SK-N-SH (cell line): Measurements from ENCODE around the gene FAT2. TPM values are rescaled to one million over a fixed set of nuclear protein-coding genes. Genes with fewer than 3 reads are reported as not detected.

Source experiments
- CTCF ChIA-PET: fragments of 300-600, 350-600 bp; formaldehyde crosslinking; extraction: SDS; loops from one replicate; lab custom pipeline; 2021; lab: Yijun Ruan, JAX
- POLR2A ChIA-PET: fragments of 350-600 bp; sonication (Branson Sonifier 250); formaldehyde crosslinking; extraction: SDS; loops from one replicate; lab custom pipeline; 2020; ENCODE audit warnings: antibody characterized with exemption, inconsistent platforms; lab: Yijun Ruan, JAX
- DNase-seq: peaks from one replicate; pipeline ENCODE4 v3.0.0; 2012
- H2AFZ ChIP-seq: fragments of 200-600 bp; sonication (generic); 2 replicates; pipeline ENCODE4 v1.8.1; 2016; ENCODE audit warnings: antibody characterized with exemption, mild to moderate bottlenecking, low read depth
- H3F3A ChIP-seq: fragments of 200-600 bp; sonication (generic); replicated peaks from 2 replicates; pipeline ENCODE3; 2016; ENCODE audit warnings: antibody characterized with exemption, mild to moderate bottlenecking; ENCODE audit not compliant: insufficient read depth
- H3K27ac ChIP-seq, 2 experiments: fragments of 200-500 bp in 1 of 2; fragments of 200-600 bp in 1 of 2; sonication (Bioruptor generic) in 1 of 2; sonication (generic), shearing (Covaris generic) in 1 of 2; 2 replicates each; pipeline versions ENCODE4 v1.5.1 to v1.6.1; 2014 to 2016; ENCODE audit warnings: low read depth in 2 of 2, inconsistent platforms in 1 of 2, low read length in 1 of 2, mild to moderate bottlenecking in 1 of 2, mixed read lengths in 1 of 2
- H3K27me3 ChIP-seq: fragments of 200-600 bp; sonication (generic), shearing (Covaris generic); 2 replicates; pipeline ENCODE4 v1.6.1; 2016; ENCODE audit warnings: mixed run types; ENCODE audit not compliant: insufficient read depth
- H3K36me3 ChIP-seq, 2 experiments: fragments of 200-500 bp in 1 of 2; fragments of 200-600 bp in 1 of 2; sonication (Bioruptor generic) in 1 of 2; sonication (generic) in 1 of 2; replicated peaks in 1 of 2; 2 replicates each; pipeline versions ENCODE3 to v1.5.1; 2014 to 2016; ENCODE audit warnings: low read length in 1 of 2, mild to moderate bottlenecking in 1 of 2; ENCODE audit not compliant: insufficient read depth in 2 of 2, control insufficient read depth in 1 of 2
- H3K4me1 ChIP-seq, 2 experiments: fragments of 200-500 bp in 1 of 2; fragments of 200-600 bp in 1 of 2; sonication (Bioruptor generic) in 1 of 2; sonication (generic), shearing (Covaris generic) in 1 of 2; 2 replicates each; pipeline versions ENCODE4 v1.5.1 to v1.6.1; 2014 to 2016; ENCODE audit warnings: low read depth in 1 of 2, low read length in 1 of 2, mixed run types in 1 of 2; ENCODE audit not compliant: insufficient read depth in 2 of 2, control insufficient read depth in 1 of 2
- H3K4me2 ChIP-seq: fragments of 200-600 bp; sonication (generic), shearing (Covaris generic); 2 replicates; pipeline ENCODE4 v1.6.1; 2017; ENCODE audit warnings: mixed run types
- H3K4me3 ChIP-seq, 2 experiments: fragments of 200-500 bp in 1 of 2; fragments of 200-600 bp in 1 of 2; sonication (Bioruptor generic) in 1 of 2; sonication (generic), shearing (Covaris generic) in 1 of 2; 2 replicates each; pipeline versions ENCODE4 v1.5.1 to v1.8.1; 2014 to 2016; ENCODE audit warnings: low read depth in 2 of 2, inconsistent platforms in 1 of 2, low read length in 1 of 2, mild to moderate bottlenecking in 1 of 2, mixed read lengths in 1 of 2, moderate library complexity in 1 of 2
- H3K79me2 ChIP-seq: fragments of 200-600 bp; sonication (generic); 2 replicates; pipeline ENCODE4 v1.8.1; 2017; ENCODE audit warnings: mild to moderate bottlenecking; ENCODE audit not compliant: insufficient read depth
- H3K9ac ChIP-seq: fragments of 200-600 bp; sonication (generic); 2 replicates; pipeline ENCODE4 v1.6.1; 2017; ENCODE audit warnings: mixed run types
- H3K9me2 ChIP-seq: fragments of 200-600 bp; sonication (generic); 2 replicates; pipeline ENCODE4 v1.6.1; 2017; ENCODE audit warnings: mixed run types
- H3K9me3 ChIP-seq: fragments of 200-600 bp; sonication (generic); 2 replicates; pipeline ENCODE4 v1.6.1; 2017; ENCODE audit warnings: mixed run types, mild to moderate bottlenecking, moderate library complexity
- H4K20me1 ChIP-seq: fragments of 200-600 bp; sonication (generic); 2 replicates; pipeline ENCODE4 v1.6.1; 2017; ENCODE audit warnings: mild to moderate bottlenecking, mixed run types; ENCODE audit not compliant: insufficient read depth
- ELF1 ChIP-seq: IDR thresholded peaks from 2 replicates; pipeline ENCODE4 v1.4.0; 2012
- EZH2phosphoT487 ChIP-seq: fragments of 200-600 bp; sonication (generic); IDR thresholded peaks from 2 replicates; pipeline ENCODE4 v1.6.1; 2017; ENCODE audit warnings: low read depth, mixed run types, mild to moderate bottlenecking, antibody characterized with exemption, moderate library complexity, borderline replicate concordance
- FOSL2 ChIP-seq: IDR thresholded peaks from 2 replicates; pipeline ENCODE4 v1.4.0; 2012; ENCODE audit warnings: low read depth, mild to moderate bottlenecking, moderate library complexity, borderline replicate concordance
- FOXJ3 ChIP-seq: sonication (generic); formaldehyde crosslinking; IDR thresholded peaks from 2 replicates; pipeline ENCODE4 v1.5.1; 2020; ENCODE audit warnings: mild to moderate bottlenecking, missing genetic modification reagents
- FOXM1 ChIP-seq: IDR thresholded peaks from 2 replicates; pipeline ENCODE4 v1.4.0; 2012; ENCODE audit warnings: low read depth, mild to moderate bottlenecking
- GABPA ChIP-seq: IDR thresholded peaks from 2 replicates; pipeline ENCODE4 v1.4.0; 2012; ENCODE audit warnings: low read depth, mild to moderate bottlenecking
- MXI1 ChIP-seq: IDR thresholded peaks from 2 replicates; pipeline ENCODE4 v1.6.1; 2012; ENCODE audit warnings: mild to moderate bottlenecking, low read depth, low read length, improper control_type of control experiment
- NFIC ChIP-seq: IDR thresholded peaks from 2 replicates; pipeline ENCODE4 v1.4.0; 2012; ENCODE audit warnings: borderline replicate concordance
- NRF1 ChIP-seq: IDR thresholded peaks from 2 replicates; pipeline ENCODE4 v1.6.1; 2012; ENCODE audit warnings: low read depth, mild to moderate bottlenecking, low read length
- RCOR1 ChIP-seq: fragments of 150-350 bp; IDR thresholded peaks from 2 replicates; pipeline ENCODE4 v1.6.1; 2017; ENCODE audit warnings: antibody characterized with exemption, low read length
- RXRA ChIP-seq: IDR thresholded peaks from 2 replicates; pipeline ENCODE4 v1.4.0; 2012; ENCODE audit warnings: low read depth, mild to moderate bottlenecking, borderline replicate concordance
- SIN3A ChIP-seq: IDR thresholded peaks from 2 replicates; pipeline ENCODE4 v1.6.1; 2012; ENCODE audit warnings: low read depth, mild to moderate bottlenecking, low read length, moderate library complexity, borderline replicate concordance
- SMC3 ChIP-seq: IDR thresholded peaks from 2 replicates; pipeline ENCODE4 v1.6.1; 2012; ENCODE audit warnings: low read depth, low read length, improper control_type of control experiment
- TEAD4 ChIP-seq: IDR thresholded peaks from 2 replicates; pipeline ENCODE4 v1.4.0; 2012; ENCODE audit warnings: mild to moderate bottlenecking, borderline replicate concordance; ENCODE audit not compliant: insufficient read depth
- WGBS: methylation state at CpG from one replicate; pipeline ENCODE4 v1.1.6; 2017; ENCODE audit warnings: low lambda C conversion rate; 5-methylcytosine and 5-hydroxymethylcytosine counted together
- polyA plus RNA-seq, 3 experiments: library from polyadenylated mRNA; depleted of rRNA; stranded (reverse); fragments of >200 nt; gene quantifications; 2 replicates each; pipeline ENCODE4 v1.2.3, GENCODE V29; 2012
- TF ChIP-seq, protein P1 (sequence below): IDR thresholded peaks from 2 replicates; pipeline ENCODE4 v1.6.1; 2012; ENCODE audit warnings: mild to moderate bottlenecking, low read depth, low read length, moderate library complexity
- TF ChIP-seq, protein P2 (sequence below): IDR thresholded peaks from 2 replicates; pipeline ENCODE4 v1.4.0; 2012; ENCODE audit warnings: low read depth
- TF ChIP-seq, protein P3 (sequence below): IDR thresholded peaks from 2 replicates; pipeline ENCODE4 v1.4.0; 2012; ENCODE audit warnings: low read depth, borderline replicate concordance

FAT2 gene
- polyA plus RNA-seq, 1 of the 3 experiments (the other 2 are of a cell fraction): not detected

GRCh38 chr5:151570512-151571269 lies 20.4 kb downstream of the FAT2 start:
- H3K27me3 ChIP-seq: peaks cover 9% of the 10 kb centered on the region; the same call in 1 of the 2 replicates
- H3K27ac ChIP-seq: no peak overlapping the region
- H3K4me3 ChIP-seq: no peak overlapping the region
- 32% methylated on average over 8 of the region's 12 CpGs for WGBS
- H3F3A ChIP-seq: no peaks in the 10 kb centered on the region
- H4K20me1 ChIP-seq: no peaks in the 10 kb centered on the region
- no peak overlapping the region for H3K4me2 ChIP-seq
- peaks cover 0 to 4% of the 10 kb centered on the region in 2 experiments; a peak in 1 of 4 replicates for H3K4me1 ChIP-seq
- H3K9ac ChIP-seq: no peak overlapping the region
- POLR2A ChIA-PET: no interaction called here
- H3K9me3 ChIP-seq: no peaks in the 10 kb centered on the region
- H3K79me2 ChIP-seq: no peaks in the 10 kb centered on the region
- DNase-seq: no peak
- H2AFZ ChIP-seq: no peak overlapping the region
- no peaks in the 10 kb centered on the region for H3K9me2 ChIP-seq
- CTCF ChIA-PET: interaction anchor here (0.9 to 1.9 kb wide), 4 partner anchors 10 to 70 kb away, joined by 3 to 5 read pairs (median 3); no protein-coding TSS in a partner anchor
- no peaks in the 10 kb centered on the region for H3K36me3 ChIP-seq
- TF ChIP-seq ELF1 (no peak), RCOR1 (no peak), MXI1 (no peak), EZH2phosphoT487 (no peak), TEAD4 (no peak), FOXJ3 (CRISPR knock-in tag) (no peak), NRF1 (no peak), FOSL2 (no peak), NFIC (no peak), SMC3 (no peak), GABPA (no peak)
- TF ChIP-seq, protein P1, sequence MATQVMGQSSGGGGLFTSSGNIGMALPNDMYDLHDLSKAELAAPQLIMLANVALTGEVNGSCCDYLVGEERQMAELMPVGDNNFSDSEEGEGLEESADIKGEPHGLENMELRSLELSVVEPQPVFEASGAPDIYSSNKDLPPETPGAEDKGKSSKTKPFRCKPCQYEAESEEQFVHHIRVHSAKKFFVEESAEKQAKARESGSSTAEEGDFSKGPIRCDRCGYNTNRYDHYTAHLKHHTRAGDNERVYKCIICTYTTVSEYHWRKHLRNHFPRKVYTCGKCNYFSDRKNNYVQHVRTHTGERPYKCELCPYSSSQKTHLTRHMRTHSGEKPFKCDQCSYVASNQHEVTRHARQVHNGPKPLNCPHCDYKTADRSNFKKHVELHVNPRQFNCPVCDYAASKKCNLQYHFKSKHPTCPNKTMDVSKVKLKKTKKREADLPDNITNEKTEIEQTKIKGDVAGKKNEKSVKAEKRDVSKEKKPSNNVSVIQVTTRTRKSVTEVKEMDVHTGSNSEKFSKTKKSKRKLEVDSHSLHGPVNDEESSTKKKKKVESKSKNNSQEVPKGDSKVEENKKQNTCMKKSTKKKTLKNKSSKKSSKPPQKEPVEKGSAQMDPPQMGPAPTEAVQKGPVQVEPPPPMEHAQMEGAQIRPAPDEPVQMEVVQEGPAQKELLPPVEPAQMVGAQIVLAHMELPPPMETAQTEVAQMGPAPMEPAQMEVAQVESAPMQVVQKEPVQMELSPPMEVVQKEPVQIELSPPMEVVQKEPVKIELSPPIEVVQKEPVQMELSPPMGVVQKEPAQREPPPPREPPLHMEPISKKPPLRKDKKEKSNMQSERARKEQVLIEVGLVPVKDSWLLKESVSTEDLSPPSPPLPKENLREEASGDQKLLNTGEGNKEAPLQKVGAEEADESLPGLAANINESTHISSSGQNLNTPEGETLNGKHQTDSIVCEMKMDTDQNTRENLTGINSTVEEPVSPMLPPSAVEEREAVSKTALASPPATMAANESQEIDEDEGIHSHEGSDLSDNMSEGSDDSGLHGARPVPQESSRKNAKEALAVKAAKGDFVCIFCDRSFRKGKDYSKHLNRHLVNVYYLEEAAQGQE: no peak
- TF ChIP-seq, protein P2, sequence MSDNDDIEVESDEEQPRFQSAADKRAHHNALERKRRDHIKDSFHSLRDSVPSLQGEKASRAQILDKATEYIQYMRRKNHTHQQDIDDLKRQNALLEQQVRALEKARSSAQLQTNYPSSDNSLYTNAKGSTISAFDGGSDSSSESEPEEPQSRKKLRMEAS: no peak

DNA sequence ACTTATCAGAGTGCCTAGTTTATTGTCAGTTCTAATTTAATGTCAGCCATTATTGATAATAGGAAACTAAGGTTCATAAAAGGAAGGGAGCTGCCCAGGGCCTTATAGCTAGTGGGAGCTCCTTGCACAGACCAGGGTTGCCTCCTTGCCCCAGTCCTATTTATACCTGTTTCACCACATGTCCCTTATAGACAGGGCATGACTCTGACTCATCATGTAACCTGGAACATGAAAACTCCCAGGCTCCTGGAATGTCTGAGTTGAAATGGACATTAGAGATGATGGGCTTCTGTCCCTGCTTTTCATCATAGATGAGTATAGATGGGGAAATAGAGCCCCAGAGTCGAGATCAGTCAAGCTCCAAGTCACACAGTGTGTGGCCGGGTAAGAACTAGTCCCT lies 21.1 kb downstream of the FAT2 start:
- peaks cover 0 to 4% of the 10 kb centered on the region in 2 experiments; a peak in 1 of 4 replicates for H3K4me1 ChIP-seq
- CTCF ChIA-PET: interaction anchor here (0.9 to 1.0 kb wide), 2 partner anchors 9 to 70 kb away, joined by 3 read pairs; no protein-coding TSS in a partner anchor
- H3F3A ChIP-seq: no peaks in the 10 kb centered on the region
- no peak overlapping the region for H3K9ac ChIP-seq
- no peak overlapping the region for H2AFZ ChIP-seq
- H3K27ac ChIP-seq: no peak overlapping the region
- H4K20me1 ChIP-seq: no peaks in the 10 kb centered on the region
- WGBS: 15% methylated on average over 2 of the region's 2 CpGs
- H3K79me2 ChIP-seq: no peaks in the 10 kb centered on the region
- peaks cover 5% of the 10 kb centered on the region; the same call in 1 of the 2 replicates for H3K27me3 ChIP-seq
- POLR2A ChIA-PET: no interaction called here
- DNase-seq: no peak
- TF ChIP-seq SIN3A (no peak), FOXM1 (no peak), FOXJ3 (CRISPR knock-in tag) (no peak), RXRA (no peak), ELF1 (no peak)
- TF ChIP-seq, protein P3, sequence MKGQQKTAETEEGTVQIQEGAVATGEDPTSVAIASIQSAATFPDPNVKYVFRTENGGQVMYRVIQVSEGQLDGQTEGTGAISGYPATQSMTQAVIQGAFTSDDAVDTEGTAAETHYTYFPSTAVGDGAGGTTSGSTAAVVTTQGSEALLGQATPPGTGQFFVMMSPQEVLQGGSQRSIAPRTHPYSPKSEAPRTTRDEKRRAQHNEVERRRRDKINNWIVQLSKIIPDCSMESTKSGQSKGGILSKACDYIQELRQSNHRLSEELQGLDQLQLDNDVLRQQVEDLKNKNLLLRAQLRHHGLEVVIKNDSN: no peak
- no peak overlapping the region for H3K4me3 ChIP-seq
- H3K36me3 ChIP-seq: no peaks in the 10 kb centered on the region
- no peaks in the 10 kb centered on the region for H3K9me2 ChIP-seq
- no peaks in the 10 kb centered on the region for H3K9me3 ChIP-seq
- H3K4me2 ChIP-seq: no peak overlapping the region
